ENCODE data around the gene RXFP1.
A peak's percentile ranks its signal among the peaks of the same experiment; 100 is the strongest.
"Not testable (repeated sequence)": the region's sequence is repeated elsewhere in the genome, so short reads cannot be mapped to it uniquely, and the experiment has no call there.

The RXFP1 gene

DNA sequence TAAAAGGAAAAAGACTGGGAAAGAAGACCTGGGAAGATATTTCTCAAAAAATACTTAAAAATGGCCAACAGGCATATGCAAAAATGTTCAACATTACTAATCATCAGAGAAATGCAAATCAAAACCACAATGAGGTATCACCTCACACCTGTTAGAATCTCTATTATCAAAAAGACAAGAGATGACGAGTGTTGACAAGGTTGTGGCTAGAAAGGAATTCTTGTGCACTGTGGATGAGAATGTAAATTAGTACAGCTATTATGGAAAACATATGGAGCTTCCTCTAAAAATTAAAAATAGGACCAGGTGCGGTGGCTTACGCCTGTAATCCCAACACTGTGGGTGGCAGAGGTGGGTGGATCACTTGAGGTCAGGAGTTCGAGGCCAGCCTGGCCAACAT, 100.0 kb downstream of the RXFP1 start:
- no peak for DNase-seq

DNA sequence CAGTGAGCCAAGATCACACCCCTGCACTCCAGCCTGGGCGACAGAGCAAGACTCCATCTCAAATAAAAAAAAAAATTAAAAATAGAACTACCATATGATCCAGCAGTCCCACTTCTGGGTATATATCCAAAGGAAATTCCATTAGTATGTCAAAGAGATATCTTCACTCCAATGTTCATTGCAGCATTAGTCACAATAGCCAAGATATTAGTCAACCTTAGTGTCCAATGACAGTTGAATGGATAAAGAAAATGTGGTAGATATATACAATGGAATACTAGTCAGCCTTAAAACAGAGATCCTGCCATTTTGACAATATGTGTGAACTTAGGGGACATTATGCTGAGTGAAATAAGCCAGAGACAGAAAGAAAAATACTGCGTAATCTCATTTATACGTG, 100.6 kb downstream of the RXFP1 start:
- DNase-seq, result no peak

DNA sequence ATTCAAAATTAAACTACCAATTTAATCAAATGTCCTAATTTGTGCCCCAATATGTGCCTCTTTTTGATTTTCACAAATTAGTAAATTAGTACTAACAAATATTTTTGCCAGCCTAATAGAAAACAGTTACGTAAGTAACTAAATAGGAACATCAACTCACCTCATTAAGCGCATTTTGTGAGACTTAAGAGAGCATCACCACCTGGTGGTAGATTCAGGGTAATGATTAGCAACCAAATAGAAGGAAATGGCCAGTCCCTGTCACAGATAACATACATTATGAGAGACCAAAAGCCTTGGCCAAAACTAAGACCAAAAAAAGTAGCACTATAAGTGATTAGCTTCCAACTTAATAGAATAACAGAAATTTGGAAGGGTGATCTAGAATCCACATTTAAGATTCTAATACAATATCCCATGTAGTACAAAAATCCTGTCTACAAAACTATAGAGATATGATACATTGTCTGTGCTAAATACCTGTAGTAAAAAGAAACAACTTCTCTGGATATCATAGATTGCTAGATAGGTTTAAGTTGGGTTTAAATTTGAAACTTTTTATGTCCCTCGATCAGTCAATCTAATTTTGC, 103.3 kb downstream of the RXFP1 start:
- no peak for DNase-seq

DNA sequence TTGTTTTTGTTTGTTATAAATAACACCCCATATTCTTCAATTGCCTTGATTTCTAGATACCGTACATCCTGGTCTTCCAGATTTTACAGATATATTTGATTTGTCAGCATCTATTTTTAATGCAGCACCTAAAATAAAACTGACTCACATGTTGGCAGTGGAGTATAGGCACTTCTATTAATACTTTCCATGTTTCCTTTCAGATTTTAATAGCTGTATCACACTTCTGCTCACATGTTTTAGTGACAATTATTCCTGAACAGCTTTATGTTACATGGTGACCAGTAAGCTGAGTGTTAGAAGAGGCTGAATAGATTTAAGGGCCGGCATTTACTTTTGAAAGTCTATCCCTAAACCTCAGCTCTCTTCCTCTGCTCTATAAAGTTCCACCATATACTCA, 103.9 kb downstream of the RXFP1 start:
- DNase-seq, result no peak

DNA sequence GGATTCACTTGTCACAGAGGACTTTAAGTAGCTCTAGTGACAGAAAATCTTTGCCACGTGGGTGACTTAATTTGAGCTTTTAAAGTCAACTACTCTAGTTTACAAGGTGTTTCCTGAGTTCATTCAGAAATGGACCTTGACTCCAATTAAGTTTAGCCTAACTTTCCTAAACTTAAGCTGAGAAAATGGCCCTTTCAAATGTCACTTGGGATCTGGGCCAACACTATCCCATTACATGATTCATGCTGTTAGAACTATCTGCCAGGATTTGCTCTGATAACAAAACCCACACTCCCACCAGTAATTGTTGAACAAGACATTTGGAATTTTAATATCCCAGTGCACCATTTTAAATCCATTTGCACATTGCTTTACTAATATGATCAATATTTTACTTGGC, 109.2 kb downstream of the RXFP1 start:
- DNase-seq, result no peak

DNA sequence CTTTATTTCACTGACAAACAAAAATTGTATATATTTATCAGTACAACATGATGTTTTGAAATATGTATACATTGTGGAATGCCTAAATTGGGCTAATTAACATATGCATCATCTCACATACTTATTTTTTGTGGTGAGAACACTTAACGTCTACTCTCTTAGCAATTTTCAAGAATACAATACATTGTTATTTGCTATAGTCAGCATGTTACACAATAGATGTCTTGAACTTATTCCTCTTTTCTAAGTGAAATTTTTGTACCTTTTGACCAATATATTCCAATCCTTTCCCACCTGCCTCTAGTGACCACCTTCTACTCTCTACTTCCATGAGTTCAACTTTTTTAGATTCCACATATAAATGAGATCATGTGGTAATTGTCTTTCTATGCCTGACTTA, 114.9 kb downstream of the RXFP1 start:
- no peak for DNase-seq

DNA sequence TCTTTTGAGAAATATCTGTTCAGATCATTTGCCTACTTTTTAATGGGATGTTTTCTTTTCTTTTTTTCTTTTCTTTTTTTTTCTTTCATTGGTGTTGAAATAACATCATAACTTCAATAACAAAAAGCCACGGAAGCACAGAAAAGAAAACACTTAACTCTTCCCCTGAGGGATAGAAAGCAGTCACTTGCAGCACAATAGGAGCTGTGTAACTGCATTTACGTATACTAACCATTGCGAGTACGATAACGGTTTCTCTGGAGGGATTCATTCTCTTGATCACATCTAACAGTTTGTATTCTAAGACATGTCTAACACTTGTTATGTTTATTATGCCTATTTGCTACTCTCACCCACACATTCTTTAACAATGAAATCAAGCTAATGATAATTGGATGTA, 122.7 kb downstream of the RXFP1 start:
- no peak for DNase-seq

DNA sequence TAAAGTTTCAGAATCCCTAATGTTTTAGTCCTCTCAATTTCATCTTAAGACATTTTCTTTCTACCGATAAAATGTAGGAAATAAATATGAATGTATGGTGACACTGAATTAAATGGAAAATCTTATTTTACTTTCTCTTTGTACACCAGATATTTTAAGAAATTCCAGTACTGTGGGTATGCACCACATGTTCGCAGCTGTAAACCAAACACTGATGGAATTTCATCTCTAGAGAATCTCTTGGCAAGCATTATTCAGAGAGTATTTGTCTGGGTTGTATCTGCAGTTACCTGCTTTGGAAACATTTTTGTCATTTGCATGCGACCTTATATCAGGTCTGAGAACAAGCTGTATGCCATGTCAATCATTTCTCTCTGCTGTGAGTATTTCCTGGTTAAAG, 123.1 kb downstream of the RXFP1 start:
- DNase-seq, result no peak

DNA sequence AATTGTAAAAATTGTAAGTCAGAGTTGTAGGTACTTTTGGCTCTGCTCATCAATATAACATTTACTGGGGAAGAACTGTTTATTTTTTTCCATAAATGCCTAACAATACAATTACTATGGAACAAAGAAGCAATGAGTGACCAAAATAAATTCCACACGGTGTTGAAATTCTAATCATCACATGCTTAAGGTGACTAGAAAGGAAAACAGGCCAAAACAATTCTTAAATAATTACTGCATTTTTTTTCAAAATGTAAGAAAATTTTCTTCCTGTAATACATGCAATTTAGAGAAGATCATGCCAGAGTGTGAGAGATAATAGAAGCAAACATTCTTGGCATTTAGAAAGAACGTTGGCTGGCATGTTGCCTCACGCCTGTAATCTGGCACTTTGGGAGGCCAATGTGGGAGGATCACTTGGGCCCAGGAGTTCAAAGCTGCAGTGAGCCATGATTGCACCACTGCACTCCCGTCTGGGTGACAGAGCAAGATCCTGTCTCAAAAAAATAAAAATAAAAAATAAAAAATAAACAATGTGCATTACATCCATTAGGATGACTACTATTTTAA, 127.5 kb downstream of the RXFP1 start:
- no peak for DNase-seq

DNA sequence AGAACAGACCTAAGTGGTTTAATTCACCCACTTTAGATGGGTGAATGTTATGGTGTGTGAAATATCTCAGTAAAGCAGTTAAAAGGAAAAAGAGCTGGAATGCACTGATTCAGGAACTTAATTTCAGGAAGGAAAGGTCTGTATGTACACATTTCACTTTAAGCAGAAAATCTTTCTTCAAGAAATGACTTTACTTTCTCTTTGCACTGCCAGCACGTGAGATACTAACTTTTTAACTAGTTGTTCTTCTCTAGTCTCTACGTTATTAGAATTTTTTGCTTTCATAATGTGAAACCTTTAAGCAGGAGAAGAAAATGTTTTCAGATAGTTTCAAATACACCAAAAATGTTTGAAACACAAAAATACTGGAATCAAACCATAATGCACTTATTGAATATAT, 131.2 kb downstream of the RXFP1 start:
- no peak for DNase-seq

DNA sequence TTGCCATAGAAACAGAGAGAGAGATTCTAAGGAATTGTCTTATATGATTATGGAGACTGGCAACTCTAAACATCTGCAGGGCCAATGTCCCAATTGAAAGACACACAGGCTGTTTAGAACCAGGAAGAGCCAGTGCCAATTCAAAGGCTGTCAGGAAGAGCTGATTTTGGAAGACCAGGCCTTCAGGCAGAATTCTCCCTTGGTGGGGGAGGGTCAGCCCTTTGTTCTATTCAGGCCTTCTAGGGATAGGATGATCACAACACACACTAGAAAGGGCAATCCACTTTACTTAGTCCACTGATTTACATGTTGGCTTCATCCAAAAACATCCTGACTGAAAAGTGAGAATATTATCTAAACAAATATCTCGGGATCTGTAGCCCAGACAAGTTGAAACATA, 134.8 kb downstream of the RXFP1 start:
- no peak for DNase-seq

DNA sequence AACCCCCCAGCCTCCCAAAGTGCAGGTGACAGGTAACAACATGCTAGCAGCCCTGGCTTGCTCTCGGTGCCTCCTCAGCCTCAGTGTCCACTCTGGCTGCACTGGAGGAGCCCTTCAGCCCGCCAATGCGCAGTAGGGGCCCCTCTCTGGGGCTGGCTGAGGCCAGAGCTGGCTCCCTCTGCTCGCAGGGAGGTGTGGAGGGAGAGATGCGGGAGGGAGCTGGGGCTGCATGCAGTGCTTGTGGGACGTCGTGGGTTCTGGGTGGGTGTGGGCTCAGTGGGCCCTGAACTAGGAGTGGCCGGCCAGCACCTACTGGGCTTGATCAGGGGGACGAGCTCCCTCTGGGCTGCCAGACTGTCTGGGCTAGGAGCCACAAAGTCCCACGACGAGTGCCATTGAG, 135.6 kb downstream of the RXFP1 start:
- no peak for DNase-seq

DNA sequence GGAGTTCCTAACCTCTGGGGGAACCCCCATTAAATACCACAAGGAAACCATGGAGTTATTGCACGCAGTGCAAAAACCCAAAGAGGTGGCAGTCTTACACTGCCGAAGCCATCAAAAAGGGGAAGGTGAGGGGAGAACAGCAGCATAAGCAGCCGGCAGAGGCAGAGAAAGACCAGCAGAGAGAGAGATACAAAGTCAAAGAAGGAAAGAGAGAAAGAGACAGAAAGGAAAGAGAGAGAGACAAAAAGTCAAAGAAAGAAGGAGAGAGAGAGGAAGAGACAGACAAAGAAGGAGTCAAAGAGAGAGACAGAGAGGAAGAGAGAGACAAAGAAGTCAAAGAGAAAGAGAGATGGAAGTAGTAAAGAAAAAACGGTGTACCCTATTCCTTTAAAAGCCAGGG, 141.6 kb downstream of the RXFP1 start:
- DNase-seq, result not testable (repeated sequence)

DNA sequence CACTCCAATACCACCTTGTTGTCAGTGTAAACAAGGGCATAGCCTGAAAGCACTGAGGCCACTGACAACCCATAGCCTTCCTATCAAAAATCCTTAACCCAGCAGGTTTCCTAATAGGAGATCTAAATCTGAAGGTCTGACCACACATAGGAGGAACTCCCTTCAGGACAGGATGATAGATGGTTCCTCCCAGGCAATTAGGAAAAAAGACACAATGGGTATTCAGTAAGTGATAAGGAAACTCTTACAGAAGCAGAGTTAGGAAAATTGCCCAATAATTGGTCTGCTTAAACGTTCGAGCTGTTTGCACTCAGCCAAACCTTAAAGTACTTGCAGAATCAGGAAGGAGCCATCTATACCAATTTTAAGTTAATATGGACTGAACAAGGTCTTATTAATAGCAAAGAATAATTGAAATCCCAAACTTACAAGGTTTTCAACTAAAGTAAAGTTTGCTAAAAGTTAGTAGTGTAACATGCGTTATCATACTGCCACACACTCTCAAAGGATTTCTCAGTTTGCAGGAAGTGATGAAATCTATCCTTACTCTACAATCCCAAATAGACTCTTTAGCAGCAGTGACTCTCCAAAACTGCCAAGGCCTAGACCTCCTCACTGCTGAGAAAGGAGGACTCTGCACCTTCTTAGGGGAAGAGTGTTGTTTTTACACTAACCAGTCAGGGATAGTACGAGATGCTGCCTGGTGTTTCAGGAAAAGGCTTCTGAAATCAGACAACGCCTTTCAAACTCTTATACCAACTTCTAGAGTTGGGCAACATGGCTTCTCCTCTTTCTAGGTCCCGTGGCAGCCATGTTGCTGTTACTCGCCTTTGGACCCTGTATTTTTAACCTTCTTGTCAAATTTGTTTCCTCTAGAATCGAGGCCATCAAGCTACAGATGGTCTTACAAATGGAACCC, 142.3 kb downstream of the RXFP1 start:
- not testable (repeated sequence) for DNase-seq

DNA sequence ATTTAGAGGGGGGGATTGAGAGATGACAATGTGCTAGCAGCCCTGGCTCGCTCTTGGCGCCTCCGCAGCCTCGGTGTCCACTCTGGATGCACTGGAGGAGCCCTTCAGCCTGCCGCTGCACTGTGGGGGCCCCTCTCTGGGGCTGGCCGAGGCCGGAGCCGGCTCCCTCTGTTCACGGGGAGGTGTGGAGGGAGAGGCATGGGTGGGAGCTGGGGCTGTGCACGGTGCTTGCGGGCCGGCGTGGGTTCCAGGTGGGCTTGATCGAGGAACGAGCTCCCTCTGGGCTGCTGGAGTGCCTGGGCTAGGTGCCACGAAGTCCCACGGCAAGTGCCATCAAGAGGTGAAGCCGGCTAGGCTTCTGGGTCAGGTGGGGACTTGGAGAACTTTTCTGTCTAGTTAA, 143.1 kb downstream of the RXFP1 start:
- no peak for DNase-seq

DNA sequence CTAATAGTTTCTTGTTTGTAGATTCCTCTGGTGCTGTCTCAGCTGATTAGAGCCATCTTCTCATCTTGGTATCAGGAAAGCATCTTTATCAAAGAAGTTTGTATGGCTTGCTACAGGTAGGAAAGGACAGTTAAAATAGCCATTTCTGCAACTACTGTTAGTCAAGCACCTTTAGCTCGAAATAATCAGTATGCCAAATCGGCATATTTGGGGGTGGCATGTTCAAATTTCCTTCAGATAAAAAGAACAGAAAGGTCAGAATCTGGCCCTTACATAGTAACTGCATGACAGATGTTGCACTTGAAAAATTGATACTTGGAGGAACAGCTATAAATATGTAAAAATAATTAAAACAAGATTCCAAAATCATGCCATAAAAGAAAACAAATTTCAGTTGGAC, 145.2 kb downstream of the RXFP1 start:
- no peak for DNase-seq

DNA sequence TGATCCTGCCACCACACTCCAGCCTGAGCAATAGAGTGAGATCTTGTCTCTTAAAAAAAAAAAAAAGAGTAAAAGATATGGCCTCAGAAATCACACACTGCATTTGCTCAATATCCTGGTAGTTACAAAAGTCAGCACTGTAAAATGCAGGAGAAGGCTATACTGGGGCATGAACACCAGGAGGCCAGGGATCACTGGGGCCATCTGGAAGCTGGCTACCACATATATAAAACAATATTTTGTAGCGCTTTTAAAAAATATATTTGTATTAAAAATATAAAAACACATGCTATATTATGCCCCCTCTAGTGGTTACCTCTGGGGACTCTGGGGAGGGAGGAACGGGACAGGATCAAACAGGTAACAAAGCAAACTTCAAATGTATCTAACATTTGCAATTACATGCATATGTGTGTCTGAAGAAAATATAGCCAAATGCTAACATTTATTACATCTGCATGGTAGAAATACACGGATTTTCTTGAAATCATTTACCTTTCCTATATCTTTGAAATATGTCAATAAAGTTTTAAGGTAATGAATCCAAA, 146.0 kb downstream of the RXFP1 start:
- no peak for DNase-seq

DNA sequence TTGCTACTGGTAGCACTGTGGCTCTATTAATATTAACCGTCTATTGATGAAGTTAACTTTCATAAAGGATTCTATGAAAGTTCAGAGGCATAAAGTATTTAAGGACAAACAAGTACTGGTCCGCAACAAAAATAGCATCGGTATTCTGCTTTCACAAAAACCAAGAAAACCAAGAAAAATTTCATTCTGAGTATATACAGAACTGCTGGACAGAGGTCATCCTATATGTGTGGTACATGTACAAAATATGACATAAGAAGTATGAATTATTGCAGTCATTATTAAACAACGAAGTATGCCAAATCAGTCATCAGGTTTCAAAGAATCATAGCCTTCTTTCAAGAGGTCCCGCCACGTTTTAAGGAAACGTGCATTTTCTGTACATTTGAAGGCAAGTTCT, 147.6 kb downstream of the RXFP1 start:
- no peak for DNase-seq

DNA sequence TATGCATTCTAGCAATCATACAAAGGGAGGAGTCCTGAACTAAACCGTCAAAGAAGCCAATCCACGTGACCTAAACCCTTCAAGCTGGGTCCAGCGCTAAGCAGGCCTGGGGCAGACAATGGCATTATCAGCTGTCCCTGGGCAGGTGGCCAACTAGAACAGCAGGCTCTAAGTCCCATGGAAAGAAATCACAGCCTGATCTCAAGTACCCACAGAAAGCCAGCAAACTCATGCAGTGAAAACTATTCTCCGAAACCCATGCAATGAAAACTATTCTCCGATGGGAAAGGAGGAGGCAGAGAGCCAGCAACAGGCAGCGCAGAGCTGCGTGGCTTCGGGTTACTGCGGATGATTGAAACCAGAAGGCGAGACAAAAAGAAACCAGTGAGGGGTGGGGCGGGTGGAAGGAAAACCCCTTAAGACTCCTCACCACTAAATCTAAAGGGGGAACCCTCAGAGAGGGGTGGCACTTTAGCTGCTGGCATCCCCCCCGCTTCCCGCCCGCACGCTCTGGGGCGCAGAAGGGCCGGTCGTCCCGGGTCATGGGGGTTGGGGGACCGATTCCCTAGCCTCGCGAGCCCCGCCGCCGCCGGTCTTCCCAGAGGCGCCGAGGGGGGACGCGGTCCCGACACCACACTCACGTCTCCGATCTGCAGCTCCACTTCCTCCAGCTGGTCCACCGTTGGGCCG, 149.4 kb downstream of the RXFP1 start:
- peak; percentile 88 for DNase-seq

DNA sequence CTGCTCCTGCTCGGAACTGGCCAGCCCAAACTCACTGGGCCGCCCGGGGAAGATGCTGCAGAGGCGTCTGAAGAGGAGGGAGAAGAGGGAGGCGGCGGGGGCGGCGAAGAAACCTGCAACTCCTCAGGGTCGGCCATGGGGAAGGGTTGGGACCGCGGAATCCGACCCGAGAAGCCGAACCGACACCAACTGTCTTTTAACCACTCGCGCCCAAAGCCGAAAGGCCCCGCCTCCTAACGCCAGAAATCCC, 149.9 kb downstream of the RXFP1 start, which contains the start of gene C4orf46:
Gene C4orf46, minus strand, starts transcription at position 223 of the 250 bp plus-strand sequence. Its CDS starts 86 bp downstream, at position 137.
- no peak for DNase-seq

DNA sequence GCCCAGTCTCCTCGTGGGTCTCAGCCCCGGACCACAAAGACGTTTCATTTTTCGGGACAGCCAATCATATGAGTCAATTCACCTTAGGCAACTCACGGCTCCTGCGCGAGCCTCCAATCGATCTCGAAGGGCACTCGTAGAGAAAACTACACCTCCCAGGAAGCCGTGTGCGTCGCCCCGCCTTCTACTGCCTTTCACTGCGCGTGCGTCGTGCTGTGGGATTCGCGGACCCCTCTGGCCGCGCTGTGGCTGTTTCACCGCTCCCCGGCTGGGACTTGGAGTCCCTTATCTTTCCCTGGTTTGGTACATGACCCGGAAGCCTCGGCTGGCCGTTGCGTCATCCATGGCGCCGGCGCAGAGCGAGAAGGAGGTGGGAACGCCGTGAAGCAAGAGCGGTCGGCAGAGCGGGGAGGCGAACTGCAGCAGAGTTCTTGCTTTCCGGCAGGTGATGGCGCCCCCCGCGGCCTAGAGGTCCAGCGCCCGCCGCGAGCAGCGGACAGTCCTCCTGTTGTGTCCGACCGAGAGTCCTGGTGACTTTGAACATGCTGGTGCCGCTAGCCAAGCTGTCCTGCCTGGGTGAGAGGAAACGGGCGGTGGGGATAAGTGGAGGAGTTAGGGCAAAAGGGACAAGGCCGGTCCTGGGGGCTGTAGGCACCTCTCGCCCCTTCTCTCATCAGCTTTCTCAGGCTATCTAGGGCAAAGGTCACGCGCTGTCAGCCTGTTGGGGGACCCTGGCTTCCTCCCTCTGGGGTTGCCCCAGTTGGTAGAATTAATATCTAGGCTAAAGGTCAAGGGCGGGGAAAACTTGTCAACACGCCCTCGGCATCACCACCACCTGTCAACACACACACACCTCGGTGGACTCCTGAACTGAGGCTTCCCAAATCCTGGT, 150.5 kb downstream of the RXFP1 start, which contains the start of gene ETFDH:
Gene ETFDH, plus strand, starts transcription at position 382 of the 892 bp plus-strand sequence. Its CDS starts 161 bp downstream, at position 543.
- peak; percentile 100 for DNase-seq

DNA sequence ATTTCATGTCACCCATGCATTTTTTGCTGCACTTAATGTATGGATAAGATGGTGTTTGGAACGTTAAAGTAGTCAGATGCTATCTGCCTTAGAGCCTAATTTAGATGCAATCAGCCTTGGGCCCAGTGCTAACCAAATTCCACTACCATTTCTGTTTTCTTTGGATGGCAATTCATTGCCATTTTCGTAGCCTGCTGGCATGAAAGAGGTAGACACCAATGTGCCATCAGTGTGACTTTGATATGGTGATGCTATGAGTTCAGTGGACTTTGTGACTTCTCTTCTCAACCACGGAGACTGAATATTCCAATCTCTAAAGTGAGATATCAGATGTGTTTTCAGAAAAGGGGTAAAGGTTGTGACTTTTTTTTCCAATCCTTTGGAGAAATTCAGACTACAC, 152.0 kb downstream of the RXFP1 start:
- no peak for DNase-seq
